ENCODE data around the gene MINK1. TPM values are rescaled to one million over a fixed set of nuclear protein-coding genes. Genes with fewer than 3 reads are reported as not detected.

The MINK1 gene
- total and polyA plus RNA-seq, 2 of the 13 experiments (the other 11 are each of a cell fraction or from before 2014, with no cell fraction given): 17.2 to 63.9 TPM

DNA sequence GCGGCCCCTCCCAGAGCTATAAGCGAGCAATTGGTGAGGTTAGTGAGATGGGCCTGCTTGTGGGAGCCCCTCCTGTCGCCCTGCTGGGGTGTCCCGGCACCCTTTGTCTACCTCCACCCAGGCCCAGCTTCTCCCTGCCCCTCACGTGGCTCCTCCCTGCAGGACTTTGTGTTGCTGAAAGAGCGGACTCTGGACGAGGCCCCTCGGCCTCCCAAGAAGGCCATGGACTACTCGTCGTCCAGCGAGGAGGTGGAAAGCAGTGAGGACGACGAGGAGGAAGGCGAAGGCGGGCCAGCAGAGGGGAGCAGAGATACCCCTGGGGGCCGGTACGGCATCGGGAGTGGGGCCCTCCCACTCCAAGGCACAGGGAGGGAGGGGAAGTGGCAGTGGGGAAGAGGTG, 60.1 kb downstream of the MINK1 start:
- Histone ChIP-seq H3K4me2 (ENCODE audit: low read depth, low read length) (no peak overlapping the region), H3K9ac (ENCODE audit: insufficient read depth, low read depth, low read length) (no peak overlapping the region), H2AFZ (ENCODE audit: low read length) (no peak overlapping the region), H3K36me3 (replicated peaks in 1 of 2; ENCODE audit: control insufficient read depth in 1 of 2, insufficient read depth in 2 of 2, low read length in 2 of 2) (peaks cover 37 to 77% of the 10 kb centered on the region in 2 experiments; a peak in 4 of 5 replicates), H3K9me3 (ENCODE audit: low read length) (no peaks in the 10 kb centered on the region), H3K27me3 (ENCODE audit: control insufficient read depth in 1 of 2, insufficient read depth in 2 of 2, low read length in 2 of 2) (no peaks in the 10 kb centered on the region), H3K4me1 (ENCODE audit: insufficient read depth, low read length) (no peaks in the 10 kb centered on the region), H3K79me2 (ENCODE audit: insufficient read depth, low read length) (no peaks in the 10 kb centered on the region), H4K20me1 (ENCODE audit: insufficient read depth, low read length) (no peaks in the 10 kb centered on the region), H3K4me3 (replicated peaks in 1 of 3; ENCODE audit: insufficient read depth in 1 of 3, low read depth in 2 of 3, low read length in 3 of 3) (no peak overlapping the region), H3K27ac (ENCODE audit: extremely low read length, insufficient read depth, low read length) (no peak overlapping the region)
- in situ Hi-C loops (cut with HindIII; ENCODE audit: extremely low pct_ligation_motif_present, low pct_unique_long_range_greater_than_20kb): loop anchor here (10.0 kb wide), 1 partner anchor 338 kb away; the partner anchor contains the start of gene MYBBP1A
- no TSS peak for BruUV-seq (replicated peaks)
- TF ChIP-seq, protein P1, sequence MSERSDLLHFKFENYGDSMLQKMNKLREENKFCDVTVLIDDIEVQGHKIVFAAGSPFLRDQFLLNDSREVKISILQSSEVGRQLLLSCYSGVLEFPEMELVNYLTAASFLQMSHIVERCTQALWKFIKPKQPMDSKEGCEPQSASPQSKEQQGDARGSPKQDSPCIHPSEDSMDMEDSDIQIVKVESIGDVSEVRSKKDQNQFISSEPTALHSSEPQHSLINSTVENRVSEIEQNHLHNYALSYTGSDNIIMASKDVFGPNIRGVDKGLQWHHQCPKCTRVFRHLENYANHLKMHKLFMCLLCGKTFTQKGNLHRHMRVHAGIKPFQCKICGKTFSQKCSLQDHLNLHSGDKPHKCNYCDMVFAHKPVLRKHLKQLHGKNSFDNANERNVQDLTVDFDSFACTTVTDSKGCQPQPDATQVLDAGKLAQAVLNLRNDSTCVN (CRISPR knock-in tag; IDR thresholded peaks at IDR 0.05; ENCODE audit: borderline replicate concordance): no peak
- no peak for TF ChIP-seq SOX5 (CRISPR knock-in tag; IDR thresholded peaks at IDR 0.05; ENCODE audit: borderline replicate concordance)
- TF ChIP-seq MTA1 (CRISPR knock-in tag; IDR thresholded peaks at IDR 0.05; ENCODE audit: borderline replicate concordance): no peak
- TF ChIP-seq ZNF44 (CRISPR knock-in tag; IDR thresholded peaks at IDR 0.05): no peak
- TF ChIP-seq TCF7 (IDR thresholded peaks at IDR 0.05; ENCODE audit: low read depth): no peak
- no peak for TF ChIP-seq TERF1 (CRISPR knock-in tag; IDR thresholded peaks at IDR 0.05)
- TF ChIP-seq ZNF382 (CRISPR knock-in tag; IDR thresholded peaks at IDR 0.05; ENCODE audit: borderline replicate concordance): no peak
- no peak for TF ChIP-seq HNF4A (CRISPR knock-in tag; IDR thresholded peaks at IDR 0.05)
- no peak for TF ChIP-seq ZSCAN20 (CRISPR knock-in tag; IDR thresholded peaks at IDR 0.05; ENCODE audit: borderline replicate concordance)
- no peak for TF ChIP-seq PHF20 (CRISPR knock-in tag; IDR thresholded peaks at IDR 0.05)
- no peak for TF ChIP-seq POLR2AphosphoS5 (IDR thresholded peaks at IDR 0.05; ENCODE audit: low read depth, low read length)
- TF ChIP-seq ZNF501 (CRISPR knock-in tag; IDR thresholded peaks at IDR 0.05): no peak
- no peak for TF ChIP-seq GPN1 (CRISPR knock-in tag; IDR thresholded peaks at IDR 0.05; ENCODE audit: borderline replicate concordance)
- TF ChIP-seq, protein P2, sequence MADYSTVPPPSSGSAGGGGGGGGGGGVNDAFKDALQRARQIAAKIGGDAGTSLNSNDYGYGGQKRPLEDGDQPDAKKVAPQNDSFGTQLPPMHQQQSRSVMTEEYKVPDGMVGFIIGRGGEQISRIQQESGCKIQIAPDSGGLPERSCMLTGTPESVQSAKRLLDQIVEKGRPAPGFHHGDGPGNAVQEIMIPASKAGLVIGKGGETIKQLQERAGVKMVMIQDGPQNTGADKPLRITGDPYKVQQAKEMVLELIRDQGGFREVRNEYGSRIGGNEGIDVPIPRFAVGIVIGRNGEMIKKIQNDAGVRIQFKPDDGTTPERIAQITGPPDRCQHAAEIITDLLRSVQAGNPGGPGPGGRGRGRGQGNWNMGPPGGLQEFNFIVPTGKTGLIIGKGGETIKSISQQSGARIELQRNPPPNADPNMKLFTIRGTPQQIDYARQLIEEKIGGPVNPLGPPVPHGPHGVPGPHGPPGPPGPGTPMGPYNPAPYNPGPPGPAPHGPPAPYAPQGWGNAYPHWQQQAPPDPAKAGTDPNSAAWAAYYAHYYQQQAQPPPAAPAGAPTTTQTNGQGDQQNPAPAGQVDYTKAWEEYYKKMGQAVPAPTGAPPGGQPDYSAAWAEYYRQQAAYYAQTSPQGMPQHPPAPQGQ (CRISPR knock-in tag; IDR thresholded peaks at IDR 0.05; ENCODE audit: borderline replicate concordance): no peak
- WGBS (ENCODE audit: low lambda C conversion rate): 88% methylated on average over 18 of the region's 18 CpGs
- FAIRE-seq (no peak), ATAC-seq (no peak), DNase-seq (ENCODE audit: low spot score) (no peak)
- ChIA-PET CTCF (ENCODE audit: low intra/inter-chr PET ratio, low total read pairs) (no interaction called here), POLR2A (no interaction called here)
- intact Hi-C loops (cut with micrococcal nuclease; ENCODE audit: unreplicated experiment): no loop called here
